Measurements from ENCODE around the gene SLC28A3. TPM values are rescaled to one million over a fixed set of nuclear protein-coding genes. Genes with fewer than 3 reads are reported as not detected.
A peak's percentile ranks its signal among the peaks of the same experiment; 100 is the strongest.

Gene SLC28A3
- total and polyA plus RNA-seq, 2 of the 8 experiments (the other 6 are each of a cell fraction or from before 2014, with no cell fraction given) = 0.02 TPM; not detected in 1

GRCh38 chr9:84230355-84231145 lies 110.0 kb downstream of the SLC28A3 start:
- H3K23ac ChIP-seq (ENCODE audit: insufficient read length) = no peak overlapping the region
- DNase-seq (ENCODE audit: low read depth in 1 of 2, low spot score in 2 of 2) (no peak), FAIRE-seq (no peak)
- no peak overlapping the region for H3K4me2 ChIP-seq (ENCODE audit: insufficient read depth in 1 of 2, low read depth in 2 of 2, low read length in 2 of 2)
- H2AFZ ChIP-seq (ENCODE audit: low read length) = peak overlapping the region; percentile 85; the same call in 1 of the 2 replicates
- H4K91ac ChIP-seq (replicated peaks; ENCODE audit: insufficient read length, low read length) = no peak overlapping the region
- H4K20me1 ChIP-seq (replicated peaks in 1 of 2; ENCODE audit: control insufficient read depth in 1 of 2, insufficient read depth in 2 of 2, low read length in 2 of 2) = no peaks in the 10 kb centered on the region
- no peak overlapping the region for H4K8ac ChIP-seq (ENCODE audit: extremely low read depth, insufficient read depth, low read length)
- WGBS, 2 experiments (ENCODE audit: extremely low coverage in 1 of 2, insufficient coverage in 1 of 2, insufficient read length in 1 of 2, insufficient replicate concordance in 2 of 2, low coverage in 1 of 2, low lambda C conversion rate in 2 of 2, missing lambda C conversion rate in 1 of 2) = 89% methylated on average over 6 of the region's 6 CpGs; no CpG with 5 or more reads in 1 of the 2 experiments
- no peak overlapping the region for H4K5ac ChIP-seq (ENCODE audit: insufficient read length, low read depth, low read length)
- no peaks in the 10 kb centered on the region for H3K27me3 ChIP-seq (replicated peaks in 1 of 4; ENCODE audit: control insufficient read depth in 3 of 4, extremely low read depth in 1 of 4, insufficient read depth in 3 of 4, low read length in 3 of 4)
- no peaks in the 10 kb centered on the region for H3K79me2 ChIP-seq (ENCODE audit: control insufficient read depth in 1 of 2, insufficient read depth in 2 of 2, low read length in 2 of 2)
- H2BK15ac ChIP-seq (ENCODE audit: low read length) = no peak overlapping the region
- no peak overlapping the region for H3K18ac ChIP-seq (ENCODE audit: extremely low read depth, low read length)
- H3K14ac ChIP-seq (ENCODE audit: insufficient read length) = no peak overlapping the region
- H3K23me2 ChIP-seq (ENCODE audit: low read depth, low read length) = peaks cover 3% of the 10 kb centered on the region; the same call in 1 of the 2 replicates
- H2BK12ac ChIP-seq (ENCODE audit: low read depth, low read length) = no peak overlapping the region
- H3K56ac ChIP-seq (replicated peaks; ENCODE audit: insufficient read length, low read depth, low read length) = no peak overlapping the region
- no peak overlapping the region for H3K4ac ChIP-seq (replicated peaks; ENCODE audit: insufficient read length, low read depth, low read length)
- H3K4me1 ChIP-seq (replicated peaks in 1 of 4; ENCODE audit: control insufficient read depth in 3 of 4, insufficient read depth in 4 of 4, low read length in 3 of 4) = peaks cover 0 to 11% (median 6%) of the 10 kb centered on the region in 4 experiments; a peak in 5 of 7 replicates
- H3K9ac ChIP-seq (replicated peaks in 1 of 4; ENCODE audit: extremely low read depth in 1 of 4, low read depth in 3 of 4, low read length in 3 of 4) = no peak overlapping the region
- CTCF ChIA-PET (ENCODE audit: partially characterized antibody) = interaction anchor here (0.7 to 2.5 kb wide), 7 partner anchors 8 to 310 kb away, joined by 3 to 10 read pairs (median 5); no protein-coding TSS in a partner anchor
- H3K4me3 ChIP-seq (ENCODE audit: extremely low read depth in 1 of 4, insufficient read depth in 2 of 4, low read depth in 3 of 4, low read length in 4 of 4) = no peak overlapping the region
- H2BK5ac ChIP-seq (ENCODE audit: low read depth, low read length) = no peak overlapping the region
- no peak overlapping the region for H2BK120ac ChIP-seq (replicated peaks; ENCODE audit: low read depth, low read length)
- POLR2A ChIA-PET (ENCODE audit: partially characterized antibody) = interaction anchor here (1.2 to 1.7 kb wide), 2 partner anchors 250 to 263 kb away, joined by 3 to 6 read pairs; partner anchors contain the start of gene HNRNPK
- H3K27ac ChIP-seq (ENCODE audit: low read depth, low read length) = no peak overlapping the region
- no peaks in the 10 kb centered on the region for H3K9me3 ChIP-seq (ENCODE audit: insufficient read depth in 2 of 2, low read depth in 1 of 2, low read length in 1 of 2)
- H3K79me1 ChIP-seq (ENCODE audit: low read depth, low read length) = no peaks in the 10 kb centered on the region
- no peak overlapping the region for H2AK5ac ChIP-seq (ENCODE audit: low read depth, low read length)
- no peak overlapping the region for H2BK20ac ChIP-seq (ENCODE audit: low read length)
- no peaks in the 10 kb centered on the region for H3K36me3 ChIP-seq (ENCODE audit: control insufficient read depth in 2 of 4, insufficient read depth in 4 of 4, low read length in 3 of 4)
- TF ChIP-seq TCF12 (IDR thresholded peaks at IDR 0.05; ENCODE audit: low read depth, low read length) = no peak
- no peak for TF ChIP-seq EZH2 (IDR thresholded peaks at IDR 0.05; ENCODE audit: low read depth, low read length, severe bottlenecking)
- no peak for TF ChIP-seq KDM5A (IDR thresholded peaks at IDR 0.05; ENCODE audit: low read length)
- no peak for TF ChIP-seq EP300 (IDR thresholded peaks at IDR 0.05; ENCODE audit: borderline replicate concordance in 1 of 2, low read depth in 2 of 2, low read length in 2 of 2)
- no peak for TF ChIP-seq TAF7 (optimal IDR thresholded peaks at IDR 0.05; ENCODE audit: borderline replicate concordance, low read depth, low read length)
- no peak for TF ChIP-seq CTCF (IDR thresholded peaks at IDR 0.05; ENCODE audit: control extremely low read depth in 1 of 3, insufficient read depth in 1 of 3, low read depth in 1 of 3, low read length in 3 of 3)
- TF ChIP-seq ZNF274 (IDR thresholded peaks at IDR 0.05; ENCODE audit: borderline replicate concordance, extremely low read depth, low read length) = no peak
- TF ChIP-seq CHD2 (IDR thresholded peaks at IDR 0.05; ENCODE audit: low read length) = no peak
